Gastroesophageal sphincter (tissue), 3 donors: ENCODE data around the gene PARD3.

Source experiments
- CTCF ChIP-seq, 4 experiments: fragments of 200-600 bp in 2 of 4; fragments of 450-650 bp in 2 of 4; sonication (generic) in 1 of 4; IDR thresholded peaks; one replicate each; pipeline ENCODE4 v1.5.1; 2017 to 2019; ENCODE audit warnings: antibody characterized with exemption in 4 of 4, mild to moderate bottlenecking in 2 of 4, moderate library complexity in 2 of 4
- POLR2A ChIP-seq, 2 donors: fragments of 450-650 bp; IDR thresholded peaks; one replicate each; pipeline ENCODE4 v1.6.1; 2017; ENCODE audit warnings: antibody characterized with exemption in 2 of 2, mild to moderate bottlenecking in 2 of 2, moderate library complexity in 1 of 2

- no peak for TF ChIP-seq CTCF (IDR thresholded peaks at IDR 0.05)
- no peak for TF ChIP-seq POLR2A (IDR thresholded peaks at IDR 0.05)
Observed at GRCh38 chr10:34739915-34740314, 75.2 kb downstream of the PARD3 start.
